Measurements from ENCODE around the gene CFAP90.
A peak's percentile ranks its signal among the peaks of the same experiment; 100 is the strongest.

CFAP90 gene, protein sequence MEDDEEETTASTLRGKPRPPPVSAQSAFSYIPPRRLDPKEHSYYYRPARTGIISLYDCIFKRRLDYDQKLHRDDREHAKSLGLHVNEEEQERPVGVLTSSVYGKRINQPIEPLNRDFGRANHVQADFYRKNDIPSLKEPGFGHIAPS

DNA sequence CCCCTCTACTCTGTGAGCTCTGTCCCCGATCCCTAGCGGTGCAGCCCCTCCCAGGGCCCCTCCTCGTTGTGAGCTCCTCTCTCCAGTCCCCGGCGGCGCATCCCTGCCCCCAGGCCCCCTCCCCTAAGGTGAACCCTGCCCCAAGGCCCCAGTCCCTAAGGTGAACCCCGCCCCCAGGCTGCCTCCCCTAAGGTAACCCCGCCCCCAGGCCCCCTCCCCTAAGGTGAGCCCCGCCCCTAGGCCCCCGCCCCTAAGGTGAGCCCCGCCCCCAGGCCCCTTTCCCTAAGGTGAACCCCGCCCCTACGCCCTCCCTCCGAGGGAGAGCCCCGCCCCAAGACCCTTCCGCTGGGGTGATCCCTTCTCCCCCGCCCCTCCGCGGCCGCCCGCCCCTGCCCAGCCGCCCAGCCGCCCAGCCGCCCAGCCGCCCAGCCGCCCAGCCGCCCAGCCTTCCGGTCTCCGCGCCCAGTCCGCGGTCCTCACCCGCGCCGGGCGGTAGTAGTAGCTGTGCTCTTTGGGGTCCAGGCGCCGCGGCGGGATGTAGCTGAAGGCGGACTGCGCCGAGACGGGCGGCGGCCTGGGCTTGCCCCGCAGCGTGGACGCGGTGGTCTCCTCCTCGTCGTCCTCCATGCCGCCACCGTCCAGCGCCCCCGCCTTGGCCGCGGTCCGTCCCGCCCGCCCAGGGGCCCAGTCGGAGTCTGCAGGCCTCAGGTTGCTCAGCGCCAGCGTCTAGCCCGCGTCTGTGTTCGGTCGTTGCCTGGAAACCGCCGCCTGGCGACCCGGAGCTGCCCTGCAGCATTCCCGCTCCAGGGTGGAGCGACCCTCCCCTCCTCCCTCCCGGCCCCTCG is at the start of gene CFAP90:
TSS of gene CFAP90 (minus strand) at position 739 of the 845 bp plus-strand sequence. CDS start at position 627, 112 bp downstream.
- no peak for DNase-seq

DNA sequence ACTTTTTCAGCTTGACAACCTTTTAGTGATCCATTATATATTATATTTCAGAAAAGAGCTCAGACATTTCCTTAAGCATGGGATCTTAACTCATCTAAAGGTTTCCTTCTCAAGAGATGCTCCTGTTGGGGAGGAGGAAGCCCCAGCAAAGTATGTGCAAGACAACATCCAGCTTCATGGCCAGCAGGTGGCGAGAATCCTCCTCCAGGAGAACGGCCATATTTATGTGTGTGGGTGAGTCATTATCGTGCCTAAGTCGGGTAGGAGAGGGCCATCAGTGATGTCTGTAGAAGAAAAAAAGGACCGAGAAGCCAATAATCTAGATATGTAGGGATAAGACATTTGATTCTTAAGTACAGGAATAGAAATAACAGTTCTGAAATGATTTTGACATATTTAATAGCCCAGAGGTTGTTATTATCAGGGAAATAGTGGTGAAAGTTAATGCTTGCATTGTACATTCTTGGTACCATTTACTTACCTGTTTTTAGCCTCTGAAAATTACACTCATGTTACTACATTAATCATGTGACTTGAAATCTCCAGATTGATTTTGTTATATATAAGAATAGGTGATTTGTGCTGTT is 46.2 kb upstream of the CFAP90 start:
- no peak for DNase-seq

GRCh38 chr5:7894860-7895259 is 43.9 kb upstream of the CFAP90 start:
- DNase-seq: no peak

DNA sequence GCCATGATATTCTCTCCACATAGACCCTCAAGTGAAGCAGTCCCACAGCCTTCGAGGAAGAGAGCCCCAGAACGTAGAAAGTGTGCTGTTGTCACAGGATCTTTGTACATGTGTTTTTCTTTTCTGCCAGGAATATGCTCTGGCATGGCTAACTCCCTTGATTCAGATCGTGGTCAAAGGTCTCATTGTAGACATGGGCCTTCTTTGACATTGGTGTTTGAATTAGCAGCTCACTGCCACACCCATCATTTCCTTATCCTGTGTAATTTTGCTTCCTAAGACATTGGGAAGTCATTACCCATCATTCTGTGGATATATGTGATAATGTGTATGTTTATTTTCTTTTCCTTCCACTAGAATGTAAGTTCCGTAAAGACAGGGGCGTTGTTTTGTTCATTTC is 43.5 kb upstream of the CFAP90 start:
- no peak for DNase-seq

DNA sequence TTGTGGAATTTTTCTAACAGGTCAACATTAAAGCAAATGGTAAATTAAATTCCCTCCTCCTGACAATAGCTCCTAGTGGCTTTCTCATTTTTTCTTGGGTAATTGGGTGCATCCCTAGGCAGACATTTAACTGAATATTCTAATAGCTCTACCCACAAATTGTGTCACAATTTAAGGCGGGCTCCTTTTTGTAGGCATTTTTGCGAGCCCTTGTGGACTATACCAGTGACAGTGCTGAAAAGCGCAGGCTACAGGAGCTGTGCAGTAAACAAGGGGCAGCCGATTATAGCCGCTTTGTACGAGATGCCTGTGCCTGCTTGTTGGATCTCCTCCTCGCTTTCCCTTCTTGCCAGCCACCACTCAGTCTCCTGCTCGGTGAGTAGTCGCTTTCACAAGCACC is 38.0 kb upstream of the CFAP90 start:
- no peak for DNase-seq

GRCh38 chr5:7886849-7887475 is 36.0 kb upstream of the CFAP90 start:
- DNase-seq: no peak

DNA sequence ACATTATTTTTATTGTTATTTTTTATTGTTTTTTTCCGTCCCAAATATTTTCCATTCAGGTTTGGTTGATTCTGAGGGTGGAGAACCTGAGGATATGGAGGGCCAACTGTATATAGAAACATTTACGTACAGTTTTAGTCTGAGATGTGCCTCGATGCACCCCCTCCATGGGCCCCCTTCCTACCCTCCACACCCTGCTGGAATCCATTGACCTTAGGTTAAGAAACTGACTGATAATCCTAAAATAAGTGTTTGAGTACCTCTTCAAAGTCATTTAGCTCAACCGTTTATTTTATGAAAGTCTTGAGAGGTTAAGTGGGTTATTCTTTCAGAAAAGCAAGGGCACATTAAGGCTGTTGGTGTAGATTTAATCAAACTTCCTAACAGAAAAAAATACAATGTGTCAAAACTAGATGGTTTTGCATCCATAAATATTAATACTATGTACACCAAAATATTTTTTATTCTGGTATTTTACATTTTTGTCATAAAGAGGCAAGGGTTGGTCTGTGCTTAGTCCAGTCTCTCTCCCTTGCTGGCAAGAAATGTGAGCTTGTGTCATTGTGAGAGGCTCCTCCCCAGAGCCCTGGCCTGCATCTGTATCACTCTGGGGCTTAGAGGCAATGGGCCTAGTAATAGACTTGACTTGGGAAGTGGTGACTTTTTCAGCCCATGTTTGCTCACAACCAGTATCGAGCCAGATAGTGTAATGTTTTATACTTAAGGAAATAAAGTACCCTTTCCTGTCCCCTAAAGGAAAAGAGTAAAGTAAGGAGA is 33.7 kb upstream of the CFAP90 start:
- DNase-seq: no peak

- DNase-seq: no peak
Measured at GRCh38 chr5:7882926-7883325, 32.0 kb upstream of the CFAP90 start.

GRCh38 chr5:7881816-7882215 is 30.9 kb upstream of the CFAP90 start:
- DNase-seq: no peak

DNA sequence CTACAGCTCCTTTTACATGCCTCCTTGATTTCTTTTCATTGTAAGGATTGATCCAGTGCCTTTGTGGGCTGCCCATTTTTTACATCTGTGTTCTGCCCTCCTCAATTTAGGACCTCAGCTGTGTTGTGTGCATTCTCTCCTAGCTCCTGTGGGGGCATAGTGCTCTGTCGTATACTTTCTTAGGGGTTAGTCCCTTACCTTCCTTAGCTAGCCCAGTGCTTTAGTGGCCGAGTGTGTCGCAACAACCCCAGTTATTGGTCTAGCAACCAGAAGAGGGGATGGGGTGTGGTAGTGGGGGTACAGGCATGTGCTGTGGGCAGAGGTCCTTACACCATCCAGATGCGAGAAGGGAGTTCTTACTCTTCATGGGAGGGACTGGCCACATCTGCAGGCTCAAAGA is 30.2 kb upstream of the CFAP90 start:
- no peak for DNase-seq

DNA sequence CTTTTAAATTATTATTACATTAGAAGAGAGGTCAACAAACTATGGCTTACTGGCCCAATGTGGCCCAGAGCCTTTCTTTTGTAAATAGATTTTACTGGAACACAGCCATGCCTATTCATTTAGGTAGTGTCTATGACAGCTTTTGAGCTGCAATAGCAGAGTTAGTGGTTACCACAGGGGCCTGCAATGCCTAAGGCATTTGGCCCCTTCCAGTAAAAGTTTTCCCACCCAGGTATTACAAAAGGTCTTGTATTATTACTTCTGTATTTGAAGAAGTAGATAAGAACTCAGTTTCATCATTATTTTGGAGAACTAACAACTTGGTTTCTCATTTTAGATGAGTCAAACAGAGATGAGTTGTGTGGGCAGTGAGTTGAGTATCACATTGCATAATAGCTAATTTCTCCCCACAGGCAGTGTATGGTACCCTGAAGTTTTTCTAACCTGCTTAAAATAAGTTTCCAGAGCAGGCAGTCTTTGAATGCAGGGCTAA is 27.5 kb upstream of the CFAP90 start:
- no peak for DNase-seq

GRCh38 chr5:7877851-7878250 is 26.9 kb upstream of the CFAP90 start:
- no peak for DNase-seq

DNA sequence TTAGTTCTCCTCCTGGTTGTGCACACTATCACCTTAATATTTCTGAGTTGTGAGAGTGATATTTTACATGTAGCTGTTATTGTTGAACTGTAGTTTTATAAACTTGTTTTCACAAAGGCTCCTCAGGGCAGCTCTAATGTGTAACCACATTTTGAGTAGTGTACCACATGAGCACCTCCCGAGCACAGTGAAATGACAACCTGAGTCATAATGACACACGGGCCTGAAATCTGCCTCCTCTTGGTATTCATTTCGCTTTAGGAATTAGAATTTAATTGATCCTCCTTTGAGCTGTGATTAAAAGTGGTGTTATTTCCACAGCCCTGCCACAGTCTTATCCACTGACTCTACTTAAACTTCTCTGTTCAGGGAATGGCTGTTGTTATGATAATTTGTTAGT is 25.9 kb upstream of the CFAP90 start:
- DNase-seq: no peak

DNA sequence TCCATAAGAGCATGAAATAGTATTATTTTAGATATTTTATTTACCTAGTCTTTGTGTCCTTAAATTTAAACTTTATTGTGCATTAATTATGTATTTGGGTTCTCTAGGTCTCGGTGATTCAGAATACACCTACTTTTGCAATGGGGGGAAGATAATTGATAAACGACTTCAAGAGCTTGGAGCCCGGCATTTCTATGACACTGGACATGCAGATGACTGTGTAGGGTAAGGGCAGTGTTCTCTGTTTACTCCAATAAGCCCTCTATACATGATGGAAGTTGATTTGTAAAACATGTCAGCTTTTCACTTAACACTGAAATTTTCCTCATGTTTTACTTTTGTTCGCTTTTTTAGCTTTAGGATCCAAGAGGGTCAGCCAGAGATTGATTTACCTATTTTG is 24.2 kb upstream of the CFAP90 start:
- no peak for DNase-seq

- no peak for DNase-seq
Measured at GRCh38 chr5:7874639-7875038, 23.7 kb upstream of the CFAP90 start.

DNA sequence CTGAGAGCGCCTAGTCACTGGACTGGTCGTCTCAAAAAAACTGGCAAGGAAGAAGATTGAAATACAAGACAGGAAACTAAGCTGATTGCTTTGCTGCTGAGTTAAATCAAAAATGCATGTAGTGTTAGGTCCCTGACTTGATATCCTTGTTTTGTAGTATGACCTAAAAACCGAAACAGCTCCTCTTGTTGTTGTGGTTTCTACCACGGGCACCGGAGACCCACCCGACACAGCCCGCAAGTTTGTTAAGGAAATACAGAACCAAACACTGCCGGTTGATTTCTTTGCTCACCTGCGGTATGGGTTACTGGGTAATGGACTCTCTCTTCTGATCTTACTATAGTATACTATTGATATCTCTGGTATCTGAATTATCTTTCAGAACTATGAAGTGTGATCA is 22.3 kb upstream of the CFAP90 start:
- DNase-seq: no peak

GRCh38 chr5:7872517-7873130 is 21.7 kb upstream of the CFAP90 start:
- no peak for DNase-seq

GRCh38 chr5:7871653-7872052 is 20.7 kb upstream of the CFAP90 start:
- DNase-seq: no peak

GRCh38 chr5:7869474-7870136 is 18.7 kb upstream of the CFAP90 start:
- no peak for DNase-seq

DNA sequence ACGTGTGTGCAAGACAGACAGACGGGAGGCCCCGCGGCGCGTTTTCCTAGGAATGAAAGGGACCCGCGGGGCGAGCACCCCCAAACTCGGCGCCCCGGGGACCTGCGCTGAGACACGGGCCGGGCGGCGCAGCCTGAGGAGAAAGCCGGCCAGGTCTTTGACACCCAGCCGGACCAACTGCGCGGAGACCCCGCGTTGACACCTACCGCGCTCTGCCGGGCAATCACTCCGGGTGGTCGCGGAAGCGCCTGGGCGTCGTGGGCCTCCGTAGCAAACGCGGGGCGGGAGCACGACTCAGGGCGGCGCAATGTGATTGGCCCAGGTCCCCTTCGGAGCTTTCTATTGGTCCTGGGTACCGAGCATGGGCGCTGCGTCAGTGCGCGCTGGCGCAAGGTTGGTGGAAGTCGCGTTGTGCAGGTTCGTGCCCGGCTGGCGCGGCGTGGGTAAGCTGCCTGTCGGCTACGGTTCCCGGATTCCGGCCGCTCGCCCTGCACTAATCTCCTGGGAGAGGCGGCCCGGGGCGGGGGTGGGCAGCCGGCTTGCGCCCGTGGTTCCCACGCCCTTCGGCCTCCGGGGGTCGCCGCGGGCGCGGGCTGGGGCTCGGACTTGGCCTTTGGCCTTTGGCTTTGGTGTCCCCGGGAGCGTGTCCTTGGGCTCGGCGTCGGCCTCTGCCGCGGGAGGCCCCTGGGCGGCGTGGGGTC is 18.0 kb upstream of the CFAP90 start, which contains the start of the genes FASTKD3 and MTRR:
TSS of gene FASTKD3 (minus strand) at position 259 of the 701 bp plus-strand sequence. CDS start 948 bp downstream, outside the sequence.
TSS of gene MTRR (plus strand) at position 376 of the 701 bp plus-strand sequence. CDS start 1,647 bp downstream, outside the sequence.
- peak; percentile 65 to 82 for DNase-seq

GRCh38 chr5:7868427-7868772 is 17.5 kb upstream of the CFAP90 start:
- DNase-seq: no peak

Measured in bone marrow (tissue), 2 donors.